Caki2 (cell line): Measurements from ENCODE around the gene FHAD1. TPM values are rescaled to one million over a fixed set of nuclear protein-coding genes. Genes with fewer than 3 reads are reported as not detected.

ENCODE experiments used
- DNase-seq: peaks from one replicate; pipeline ENCODE4 v3.0.0-alpha.2; 2015; ENCODE audit warnings: low read depth
- in situ Hi-C: cut with HindIII; loops from 2 replicates; pipeline ENCODE4 v1.10.0; 2016; ENCODE audit warnings: low sequenced_read_pairs, low pct_unique_long_range_greater_than_20kb, mixed read lengths
- total RNA-seq: library from RNA; depleted of rRNA; stranded (reverse); fragments of >200 nt; shearing (Covaris generic); gene quantifications from 2 replicates; pipeline ENCODE4 v1.2.3, GENCODE V29; 2014; ENCODE audit warnings: low replicate concordance

FHAD1 gene
- total RNA-seq, 1 experiment from 2014 or later: 18.0 TPM

DNA sequence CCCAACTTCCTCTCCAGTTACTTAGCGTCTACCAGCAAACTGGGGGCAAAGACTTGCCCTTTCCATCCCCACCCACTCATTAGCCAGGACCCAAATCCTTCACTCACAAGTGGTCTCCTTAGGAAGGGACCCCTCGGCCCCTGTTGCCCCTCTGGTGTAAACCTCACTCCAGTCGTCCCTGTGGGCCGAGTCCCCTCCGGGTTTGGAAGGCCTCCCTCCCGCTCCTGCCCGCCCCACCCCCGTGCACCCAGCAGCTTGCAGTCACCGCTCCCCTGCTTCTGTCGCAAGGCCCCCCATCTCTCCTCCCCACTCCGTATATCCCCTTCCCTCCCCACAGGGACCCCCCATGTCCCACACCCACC lies 163.8 kb downstream of the FHAD1 start:
- in situ Hi-C loops: no loop called here

DNA sequence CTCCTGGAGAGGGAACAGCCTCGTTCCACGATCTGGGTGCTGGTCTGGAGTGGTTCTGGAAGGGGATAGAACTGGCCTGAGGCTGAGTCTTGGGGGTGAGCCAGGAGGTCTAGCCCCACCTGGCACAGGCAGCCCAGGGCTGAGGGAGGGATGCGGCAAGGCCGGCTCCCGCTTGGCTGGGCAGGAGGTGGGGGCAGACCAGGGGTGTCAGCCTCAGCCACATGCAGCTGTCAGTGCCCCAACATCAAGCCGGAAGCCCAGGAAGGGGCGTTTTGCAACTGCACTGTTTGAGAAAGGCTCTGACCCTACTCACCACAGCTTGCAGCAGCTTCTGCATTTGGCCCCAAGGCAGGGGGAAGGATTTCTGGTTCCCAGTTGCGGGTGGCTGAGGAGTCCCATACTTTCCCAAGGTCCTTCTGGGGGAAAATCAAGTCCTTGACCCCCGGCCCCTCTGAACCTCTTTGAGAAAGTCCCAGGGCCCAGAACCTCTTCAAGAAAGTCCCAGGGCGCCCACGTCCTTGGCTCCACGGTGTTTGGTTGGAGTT lies 164.6 kb downstream of the FHAD1 start:
- no peak for DNase-seq
- in situ Hi-C loops: no loop called here

More for the DNA sequence above, 163.8 kb downstream of the FHAD1 start:
- DNase-seq: no peak

DNA sequence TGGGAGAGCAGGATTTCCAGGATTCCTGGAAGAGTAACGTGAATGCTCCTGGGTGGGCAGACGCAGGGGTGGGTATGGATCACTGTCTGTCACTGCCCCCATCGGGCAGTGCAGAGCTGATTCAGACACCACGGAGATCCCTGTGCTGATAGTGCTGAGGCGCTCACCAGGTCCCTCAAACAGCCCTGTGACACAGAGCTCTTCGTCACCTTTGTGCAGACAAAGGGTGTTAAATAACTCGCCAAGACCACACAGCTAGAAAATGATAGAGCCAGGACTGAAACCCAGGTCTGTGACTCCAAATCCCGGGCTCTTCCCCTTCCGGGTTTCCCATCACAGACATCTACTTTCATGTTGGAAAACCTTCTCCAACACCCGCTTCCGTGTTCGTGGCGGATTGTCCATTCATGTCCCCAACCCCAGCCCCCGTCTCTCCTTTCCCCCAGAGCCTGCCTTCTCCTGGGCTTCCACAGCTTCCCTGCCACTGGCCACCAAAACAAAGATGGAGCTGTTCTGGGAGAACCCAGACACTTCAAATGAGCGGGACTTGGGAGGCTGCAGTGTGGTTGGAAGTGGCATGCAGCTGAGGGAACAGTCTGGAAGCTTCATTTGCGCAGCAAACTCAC lies 165.3 kb downstream of the FHAD1 start:
- DNase-seq: no peak
- in situ Hi-C loops: no loop called here

DNA sequence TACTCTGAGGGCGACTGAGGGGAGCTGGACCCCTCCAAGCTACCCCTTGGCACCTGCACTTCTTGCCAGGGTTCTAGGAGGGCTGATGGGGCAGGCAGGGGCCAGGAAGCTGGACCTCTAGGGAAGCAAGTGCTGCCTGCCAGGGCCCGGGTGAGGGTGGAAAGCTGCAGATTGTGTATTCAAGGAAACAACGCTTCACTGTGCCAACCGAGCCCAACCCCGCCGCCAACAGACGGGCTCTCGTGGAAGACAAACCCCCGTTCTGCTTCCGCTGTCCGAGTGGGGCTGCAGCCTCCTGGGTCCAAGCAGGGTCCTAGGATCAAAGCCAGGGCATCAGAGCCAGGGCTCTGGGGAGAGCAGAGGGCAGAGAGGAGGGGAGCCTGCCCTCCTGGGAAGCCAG lies 165.8 kb downstream of the FHAD1 start:
- DNase-seq: no peak
- in situ Hi-C loops: no loop called here

DNA sequence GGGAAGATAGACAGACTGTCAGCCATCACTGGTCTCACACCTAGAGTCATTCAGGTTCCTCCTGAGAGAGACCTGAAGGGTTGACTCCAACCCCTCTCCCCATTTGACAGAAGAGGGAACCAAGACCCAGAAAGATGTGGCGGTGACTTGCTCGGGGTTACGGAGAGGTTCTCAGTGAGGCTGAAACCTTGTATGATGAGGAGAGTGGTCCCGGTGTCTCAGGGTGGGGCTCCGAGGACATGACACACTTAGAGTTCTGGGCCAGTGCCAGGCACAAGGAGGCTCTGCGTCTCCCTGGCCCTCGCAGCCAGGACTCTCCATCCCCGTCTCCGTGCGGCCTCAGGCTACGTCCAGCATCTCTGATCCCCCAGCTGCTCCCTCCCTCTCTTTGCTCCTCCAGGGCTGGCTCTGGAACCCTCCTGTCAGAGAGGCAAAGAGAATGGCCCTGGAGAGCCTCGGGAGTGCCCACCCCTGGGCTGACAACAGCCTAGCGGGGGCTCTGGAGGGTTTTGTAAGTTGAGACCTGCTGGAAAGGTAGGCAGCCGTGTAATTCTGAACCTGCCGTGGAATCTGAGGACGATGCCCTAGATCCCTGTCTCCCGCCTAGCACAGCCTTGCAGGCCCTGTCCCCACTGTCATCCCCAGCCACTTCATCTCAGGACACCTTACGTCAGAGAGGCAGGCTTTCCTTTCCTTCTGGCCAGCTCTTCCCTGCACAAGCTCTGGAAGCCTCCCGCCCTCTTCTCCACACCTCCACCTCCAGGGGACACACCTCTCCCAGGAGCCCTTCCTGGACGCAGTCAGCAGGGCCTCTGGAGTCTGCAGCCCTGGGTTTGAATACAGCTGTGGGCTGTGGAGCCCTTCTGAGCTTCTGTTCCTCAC lies 166.8 kb downstream of the FHAD1 start:
- DNase-seq: no peak
- in situ Hi-C loops: no loop called here

DNA sequence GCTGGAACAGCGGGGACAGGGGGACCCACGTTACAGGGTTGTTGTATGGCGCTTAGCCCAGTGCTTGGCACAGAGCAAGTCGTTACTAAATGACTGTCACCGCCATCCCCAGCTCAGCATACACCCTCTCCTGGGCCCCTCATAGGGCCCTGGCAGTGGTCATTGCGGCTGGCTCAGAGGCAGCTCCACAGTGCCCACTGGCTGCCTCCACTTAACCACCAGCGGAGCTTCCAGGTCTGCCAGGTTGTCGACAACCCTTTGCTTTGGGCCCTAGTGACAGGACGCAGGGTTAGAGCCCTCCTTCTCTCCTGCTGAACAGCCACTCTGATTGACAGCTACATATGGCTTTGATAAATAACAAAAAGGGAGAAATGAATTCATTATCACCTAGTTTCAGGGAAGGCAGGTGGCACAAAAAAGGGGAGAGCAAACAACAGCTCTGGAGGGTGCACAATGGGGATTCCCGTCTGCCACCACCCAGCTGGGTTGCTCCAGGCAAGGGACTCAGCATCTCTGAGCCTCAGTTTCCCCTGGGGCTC lies 167.5 kb downstream of the FHAD1 start:
- in situ Hi-C loops: no loop called here

DNA sequence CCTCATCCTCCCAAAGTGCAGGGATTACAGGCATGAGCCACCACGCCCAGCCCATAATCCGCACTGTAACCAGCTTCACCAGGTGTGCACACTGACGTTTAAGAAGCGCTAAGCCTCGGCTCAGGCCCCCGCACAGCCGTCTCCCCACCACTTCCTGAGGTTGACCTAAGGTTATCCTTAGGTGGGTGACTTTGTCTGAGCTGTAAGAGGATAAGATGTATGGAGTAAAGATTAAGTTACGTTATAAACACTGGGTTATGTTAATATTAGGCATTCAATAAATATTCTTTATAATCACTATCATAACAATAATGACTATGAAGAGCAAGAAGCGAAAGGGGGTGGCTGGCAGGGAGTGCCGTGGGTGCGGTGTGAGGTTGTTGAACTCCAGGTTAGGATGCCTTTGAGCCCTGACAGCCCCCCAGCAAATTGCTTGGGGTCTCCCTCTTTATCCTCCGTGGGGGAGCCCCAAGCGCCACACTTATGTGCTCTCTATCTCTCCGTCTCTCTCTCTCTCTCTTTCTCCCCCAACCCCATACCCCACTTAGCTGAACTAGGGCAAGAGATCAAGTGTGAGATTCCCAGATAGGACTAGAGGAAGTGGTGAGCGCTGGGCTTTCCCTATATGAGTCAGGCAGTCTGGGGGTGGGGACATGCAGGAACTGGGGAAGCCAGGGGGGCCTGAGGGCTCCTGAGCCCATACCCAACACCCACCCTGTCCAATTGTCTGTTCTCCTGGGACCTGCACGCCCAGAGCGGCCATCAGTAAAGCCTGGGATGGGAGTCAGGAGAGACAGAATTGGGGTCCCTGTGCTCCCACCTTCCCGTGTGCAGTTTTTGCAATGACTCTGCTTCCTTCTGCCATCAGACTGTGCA lies 170.3 kb downstream of the FHAD1 start:
- in situ Hi-C loops: no loop called here
- peak; percentile 70 for DNase-seq

More for the DNA sequence above, 167.5 kb downstream of the FHAD1 start:
- DNase-seq: no peak

DNA sequence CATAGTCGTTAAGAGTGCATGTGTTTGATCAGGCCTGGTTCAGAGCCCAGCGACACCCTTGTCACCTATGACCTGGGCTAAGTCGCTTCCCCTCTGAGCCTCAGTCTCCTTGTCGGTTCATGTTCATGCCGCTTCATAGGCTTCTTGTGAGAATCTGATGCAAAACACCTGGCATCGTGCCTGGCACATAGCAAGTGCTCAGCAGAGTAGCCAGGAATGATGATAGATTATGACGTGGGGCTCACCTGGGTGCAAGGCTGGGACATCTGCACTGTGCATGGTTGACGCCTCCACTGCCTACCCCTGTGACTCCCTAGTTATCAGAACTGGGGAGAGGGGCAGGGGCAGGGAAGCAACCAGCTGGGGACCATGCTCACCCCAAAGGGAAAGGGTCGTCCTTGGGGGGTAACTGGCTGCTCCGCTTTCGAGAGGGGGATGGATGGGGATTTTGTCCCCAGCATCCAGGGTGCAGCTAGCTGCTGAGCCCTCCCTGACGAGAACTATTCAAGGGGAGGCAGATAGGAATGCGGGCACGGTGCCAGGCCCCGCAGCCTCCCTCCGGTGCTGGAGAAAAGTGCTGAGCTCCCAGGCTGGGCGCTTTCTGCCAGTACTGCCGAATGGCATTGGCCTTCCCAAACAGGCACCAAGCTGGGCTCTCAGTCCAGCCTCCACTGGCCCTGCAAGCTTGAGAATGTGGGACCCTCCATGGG lies 171.9 kb downstream of the FHAD1 start:
- in situ Hi-C loops: no loop called here
- DNase-seq: peak; percentile 51

DNA sequence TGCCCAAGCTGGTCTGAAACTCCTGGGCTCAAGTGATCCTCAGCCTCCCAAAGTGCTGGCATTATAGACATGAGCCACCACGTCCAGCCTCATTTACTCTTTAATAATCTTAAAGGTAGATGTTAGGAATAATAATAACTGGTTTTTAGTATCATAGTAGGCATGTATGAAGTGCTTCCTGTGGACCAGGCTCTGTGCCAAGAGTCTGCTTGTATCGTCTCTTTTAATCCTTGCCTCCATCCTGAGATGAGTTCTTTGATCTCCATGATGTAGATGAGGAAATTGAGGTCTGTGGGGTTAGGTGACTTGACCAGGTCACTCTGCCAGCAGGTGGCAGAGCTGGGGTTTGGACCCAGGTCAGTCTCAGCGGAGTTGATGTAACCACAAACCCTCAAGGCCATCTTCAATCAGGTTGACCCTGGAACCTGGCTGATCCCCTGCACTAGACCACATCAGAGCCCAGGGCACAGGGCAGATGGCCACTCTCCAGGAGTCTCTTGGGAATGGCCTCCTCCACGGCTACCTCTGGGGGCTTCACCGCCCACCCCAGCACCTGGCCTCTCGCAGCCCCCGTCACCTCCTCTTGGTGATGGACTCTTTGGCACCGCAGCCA lies 173.9 kb downstream of the FHAD1 start:
- in situ Hi-C loops: no loop called here
- no peak for DNase-seq

DNA sequence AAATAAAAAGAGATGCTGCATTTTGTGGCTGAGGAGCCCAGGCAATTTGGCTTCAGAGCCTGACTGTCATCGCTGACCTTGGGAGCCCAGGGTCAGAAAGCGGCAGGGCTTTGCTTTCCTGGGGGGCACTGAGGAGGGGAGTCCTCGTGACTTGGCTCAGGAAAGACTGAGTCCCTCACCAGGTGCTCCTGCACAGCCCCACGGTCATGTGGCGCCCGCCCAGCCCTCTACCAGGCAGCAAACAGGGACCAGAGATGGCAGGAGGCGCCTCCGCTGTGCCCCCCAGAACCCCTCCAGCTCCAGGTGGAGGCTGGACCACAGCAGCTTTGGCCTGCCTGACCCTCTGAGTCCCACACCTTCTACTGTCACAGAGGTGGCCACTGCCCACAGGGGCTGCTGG lies 175.8 kb downstream of the FHAD1 start:
- DNase-seq: no peak
- in situ Hi-C loops: no loop called here

DNA sequence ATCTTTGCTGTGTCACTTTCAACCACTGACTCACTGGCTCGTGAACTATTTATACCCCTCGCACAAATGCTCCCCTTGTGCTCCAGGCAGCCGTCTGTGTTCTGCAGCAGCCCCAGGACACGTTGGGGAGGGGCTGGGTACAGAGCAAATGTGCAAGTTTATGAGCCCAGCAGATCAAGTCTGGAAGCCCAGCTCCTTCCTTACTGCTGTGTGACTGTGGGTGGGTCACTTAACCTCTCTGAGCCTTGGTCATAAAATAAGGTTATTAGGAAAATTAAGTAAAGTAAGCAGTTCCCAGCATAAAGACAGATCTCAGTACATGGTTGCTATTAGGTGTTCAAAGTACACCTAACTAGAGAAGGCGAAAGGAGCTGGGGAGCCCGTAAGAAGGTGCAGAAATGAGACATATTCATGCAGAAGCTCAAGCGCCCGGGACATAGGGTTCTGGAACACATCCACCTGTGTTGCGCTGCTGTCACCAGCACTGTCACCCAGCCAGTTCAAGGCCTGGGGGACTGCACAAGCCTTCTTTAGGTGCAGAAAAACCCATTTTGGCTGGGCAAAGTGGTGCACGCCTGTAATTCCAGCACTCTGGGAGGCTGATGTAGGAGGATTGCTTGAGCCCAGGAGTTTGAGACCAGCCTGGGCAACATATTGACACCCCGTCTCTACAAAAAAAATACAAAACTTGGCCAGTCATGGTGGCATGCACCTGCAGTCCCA lies 176.5 kb downstream of the FHAD1 start:
- in situ Hi-C loops: no loop called here

DNA sequence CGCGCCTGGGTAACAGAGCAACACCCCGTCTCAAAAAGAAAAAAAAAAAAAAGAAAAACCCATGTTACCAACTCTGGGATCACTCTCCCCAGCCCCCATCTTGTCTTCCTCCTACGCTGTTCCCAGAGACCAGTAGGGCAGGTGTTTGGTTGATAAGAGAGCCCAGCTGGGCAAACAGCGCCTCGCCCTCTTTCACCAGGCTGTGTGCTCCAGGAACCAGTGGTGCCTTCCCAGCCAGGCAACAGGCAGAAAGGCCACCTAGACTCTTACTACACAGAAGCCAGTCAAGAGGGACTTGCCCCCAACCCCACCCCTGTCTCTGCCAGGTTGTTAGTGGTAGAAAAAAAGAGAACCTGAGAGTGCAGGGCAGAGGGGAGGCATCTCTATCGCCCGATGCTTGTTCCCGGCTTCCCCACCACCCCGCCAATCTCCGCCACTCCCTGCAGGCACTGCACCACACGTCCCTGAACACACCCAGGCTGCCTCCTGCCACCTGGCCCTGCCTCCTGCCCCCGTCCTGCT lies 177.2 kb downstream of the FHAD1 start:
- no peak for DNase-seq
- in situ Hi-C loops: no loop called here

More for the DNA sequence above, 176.5 kb downstream of the FHAD1 start:
- DNase-seq: no peak

DNA sequence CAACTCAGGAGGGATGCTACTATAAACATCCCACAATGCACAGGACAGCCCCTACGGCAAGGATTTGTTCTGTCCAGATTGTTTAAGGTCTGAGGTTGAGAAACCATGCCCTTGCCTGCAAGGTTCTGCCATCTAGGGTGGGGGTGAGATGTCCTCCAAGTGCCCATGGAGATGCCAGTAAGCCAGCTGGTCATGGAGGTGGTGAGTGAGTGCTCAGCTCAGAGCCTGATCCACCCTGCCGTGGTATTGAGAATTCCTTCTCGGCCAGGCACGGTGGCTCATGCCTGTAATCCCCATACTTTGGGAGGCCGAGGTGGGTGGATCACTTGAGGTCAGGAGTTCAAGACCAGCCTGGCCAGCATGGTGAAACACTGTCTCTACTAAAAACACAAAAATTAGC lies 178.0 kb downstream of the FHAD1 start:
- in situ Hi-C loops: no loop called here
- DNase-seq: no peak

DNA sequence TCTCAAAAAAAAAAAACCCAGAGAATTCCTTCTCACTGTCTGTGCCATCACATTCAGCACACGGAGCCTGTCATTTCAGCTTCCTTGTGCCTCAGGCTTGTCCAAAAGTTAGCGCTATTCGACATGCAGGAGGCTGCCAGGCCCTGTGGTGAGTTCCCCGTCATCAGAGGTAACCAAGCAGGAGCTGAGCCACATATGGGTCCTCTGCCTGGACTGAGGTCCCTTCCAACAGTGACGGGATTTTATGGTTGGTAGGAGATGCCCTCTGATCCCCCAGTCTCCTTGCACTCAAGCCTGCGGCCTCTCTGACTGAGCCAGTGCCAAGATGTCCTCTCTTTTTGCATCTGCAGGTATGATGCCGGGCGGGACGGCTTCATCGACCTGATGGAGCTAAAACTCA lies 178.5 kb downstream of the FHAD1 start:
- DNase-seq: no peak
- in situ Hi-C loops: no loop called here

DNA sequence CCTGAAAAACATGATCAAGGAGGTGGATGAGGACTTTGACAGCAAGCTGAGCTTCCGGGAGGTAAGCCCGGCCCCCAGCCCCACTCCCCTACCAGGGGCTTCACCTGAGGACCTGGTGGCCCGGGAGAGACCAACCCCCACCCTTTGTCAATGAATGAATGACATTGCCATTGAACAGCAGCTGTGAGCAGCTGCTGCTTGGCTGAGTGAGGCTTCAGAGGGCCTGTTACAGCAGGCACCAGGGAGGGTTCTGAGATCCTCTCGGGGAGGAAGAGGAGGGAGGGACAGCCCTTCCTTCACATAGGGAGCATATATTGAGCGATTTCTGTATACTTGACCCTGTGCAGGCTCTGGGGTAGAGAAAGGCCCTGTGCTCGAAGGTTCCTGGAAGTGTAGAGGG lies 178.9 kb downstream of the FHAD1 start:
- no peak for DNase-seq
- in situ Hi-C loops: no loop called here

DNA sequence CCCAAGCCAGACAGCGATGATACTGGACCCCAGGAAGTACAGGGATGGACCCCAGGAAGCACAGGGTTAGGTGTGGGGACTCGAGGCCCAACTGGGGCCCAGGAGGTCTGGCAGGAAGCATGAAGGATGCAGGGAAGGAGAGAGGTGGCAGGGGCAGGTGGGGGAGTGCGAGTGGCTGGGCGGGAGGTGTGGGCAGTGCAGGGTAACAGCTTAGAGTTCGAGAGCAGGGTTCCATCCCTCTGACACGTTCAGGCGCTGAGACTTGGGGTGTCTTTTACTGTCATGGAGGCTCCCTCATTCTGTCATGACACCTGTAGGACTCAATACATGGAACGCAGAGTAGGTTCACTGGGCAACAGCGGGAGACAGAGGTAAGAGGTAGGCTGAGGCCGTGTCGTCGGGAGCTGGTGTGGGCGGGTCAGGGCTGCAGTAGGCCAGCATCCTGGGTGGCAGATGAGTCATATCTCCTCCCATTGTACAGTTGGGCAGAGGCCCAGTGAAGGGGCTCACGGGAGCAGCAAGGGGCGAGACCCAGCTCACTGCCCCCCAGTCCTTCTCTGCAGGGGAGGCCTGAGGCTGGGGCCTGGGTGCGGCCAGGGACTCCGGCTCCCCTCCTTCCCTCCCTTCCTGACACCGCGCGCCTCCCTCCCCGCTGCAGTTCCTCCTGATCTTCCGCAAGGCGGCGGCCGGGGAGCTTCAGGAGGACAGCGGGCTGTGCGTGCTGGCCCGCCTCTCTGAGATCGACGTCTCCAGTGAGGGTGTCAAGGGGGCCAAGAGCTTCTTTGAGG lies 179.7 kb downstream of the FHAD1 start:
- in situ Hi-C loops: no loop called here
- DNase-seq: peak; percentile 49
